Activated CD8-positive, alpha-beta memory T cell treated with anti-CD3 and anti-CD28 coated beads, Interleukin-2, amount 50 U/mL, for 24 hours (primary cell): Measurements from ENCODE around the gene LSAMP.
"Not testable (repeated sequence)": the region's sequence is repeated elsewhere in the genome, so short reads cannot be mapped to it uniquely, and the experiment has no call there.

Experiments
- DNase-seq: peaks from one replicate; pipeline ENCODE4 v3.0.0-alpha.2; 2020; ENCODE audit errors: extremely low read depth

LSAMP gene

GRCh38 chr3:116240261-116240660 lies 205.0 kb downstream of the LSAMP start:
- no peak for DNase-seq

GRCh38 chr3:116238846-116239565 lies 206.3 kb downstream of the LSAMP start:
- no peak for DNase-seq

GRCh38 chr3:116233711-116234357 lies 211.5 kb downstream of the LSAMP start:
- no peak for DNase-seq

GRCh38 chr3:116230431-116231020 lies 214.8 kb downstream of the LSAMP start:
- DNase-seq = no peak

- DNase-seq = no peak
These were observed 219.0 kb downstream of the LSAMP start for GRCh38 chr3:116226266-116226665.

DNA sequence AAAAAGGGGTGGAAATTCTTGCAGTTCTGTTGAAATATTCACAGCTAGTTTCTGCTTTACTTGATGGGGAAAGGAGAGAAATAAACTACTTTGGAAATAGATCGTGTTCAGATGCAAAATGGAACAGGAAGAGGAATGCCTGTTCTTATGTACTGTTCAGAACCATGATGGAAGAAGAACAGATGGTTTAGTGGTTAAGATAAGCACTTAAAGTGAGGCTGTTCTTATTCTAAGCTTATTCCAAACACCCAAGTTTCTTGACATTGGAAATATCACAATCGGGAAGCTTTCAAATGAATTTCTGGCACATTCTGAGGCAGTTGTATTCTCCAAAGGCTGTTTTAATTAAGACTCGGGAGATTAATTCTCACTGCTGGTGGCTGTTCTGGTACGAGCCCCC lies 228.5 kb downstream of the LSAMP start:
- no peak for DNase-seq

- DNase-seq = no peak
These were observed 233.4 kb downstream of the LSAMP start for GRCh38 chr3:116211901-116212300.

DNA sequence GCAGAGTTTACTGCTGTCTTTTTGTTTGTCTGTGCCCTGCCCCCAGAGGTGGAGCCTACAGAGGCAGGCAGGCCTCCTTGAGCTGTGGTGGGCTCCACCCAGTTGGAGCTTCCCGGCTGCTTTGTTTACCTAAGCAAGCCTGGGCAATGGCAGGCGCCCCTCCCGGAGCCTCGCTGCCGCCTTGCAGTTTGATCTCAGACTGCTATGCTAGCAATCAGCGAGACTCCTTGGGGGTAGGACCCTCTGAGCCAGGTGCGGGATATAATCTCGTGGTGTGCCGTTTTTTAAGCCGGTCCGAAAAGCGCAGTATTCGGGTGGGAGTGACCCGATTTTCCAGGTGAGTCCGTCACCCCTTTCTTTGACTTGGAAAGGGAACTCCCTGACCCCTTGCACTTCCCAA lies 236.5 kb downstream of the LSAMP start:
- not testable (repeated sequence) for DNase-seq

GRCh38 chr3:116200956-116201690 lies 244.2 kb downstream of the LSAMP start:
- DNase-seq = no peak

DNA sequence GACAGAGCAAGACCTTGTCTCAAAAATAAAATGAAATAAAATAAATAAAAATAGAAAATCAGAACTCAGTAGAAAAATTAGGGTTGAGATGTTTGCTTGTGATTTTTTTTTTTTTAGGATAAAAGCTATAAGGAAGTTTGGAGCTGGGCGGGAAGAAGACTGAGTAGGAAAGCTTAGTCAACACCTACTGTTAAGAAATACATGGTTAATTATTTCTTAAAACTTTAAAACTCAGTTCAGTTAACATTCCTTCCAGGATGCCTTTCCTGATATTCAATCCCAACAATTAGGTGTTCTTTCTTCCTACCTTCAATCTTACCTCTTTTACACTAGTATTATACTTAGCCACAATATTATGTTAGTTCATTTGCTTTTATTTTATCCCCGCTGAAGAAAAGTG lies 246.2 kb downstream of the LSAMP start:
- DNase-seq = no peak

DNA sequence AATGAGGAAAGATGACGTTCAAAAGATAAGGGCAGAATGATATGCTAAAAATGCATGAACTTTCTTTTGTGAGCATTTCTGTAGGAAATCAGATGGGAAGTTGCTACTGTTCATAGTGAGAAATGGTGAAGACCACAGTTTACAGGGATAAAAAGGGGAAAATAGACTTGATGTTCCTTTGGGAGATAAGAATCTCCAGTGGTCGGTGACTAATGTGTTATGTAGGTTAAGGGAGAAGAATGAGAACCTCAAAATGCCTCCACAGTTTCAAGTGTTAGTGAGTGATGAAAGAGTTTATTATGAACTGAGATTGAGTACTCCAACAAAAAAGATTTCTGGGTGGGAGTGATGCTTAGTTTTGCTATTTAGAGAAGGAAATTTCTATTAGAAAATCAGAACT lies 247.2 kb downstream of the LSAMP start:
- DNase-seq = no peak

- DNase-seq = no peak
These were observed 252.8 kb downstream of the LSAMP start for GRCh38 chr3:116192464-116192863.

- no peak for DNase-seq
These were observed 253.9 kb downstream of the LSAMP start for GRCh38 chr3:116191409-116191808.

GRCh38 chr3:116190095-116190494 lies 255.2 kb downstream of the LSAMP start:
- no peak for DNase-seq

GRCh38 chr3:116188231-116188785 lies 257.0 kb downstream of the LSAMP start:
- no peak for DNase-seq

GRCh38 chr3:116186049-116186448 lies 259.2 kb downstream of the LSAMP start:
- DNase-seq = no peak

GRCh38 chr3:116181159-116181558 lies 264.1 kb downstream of the LSAMP start:
- no peak for DNase-seq

GRCh38 chr3:116179091-116179490 lies 266.2 kb downstream of the LSAMP start:
- no peak for DNase-seq

DNA sequence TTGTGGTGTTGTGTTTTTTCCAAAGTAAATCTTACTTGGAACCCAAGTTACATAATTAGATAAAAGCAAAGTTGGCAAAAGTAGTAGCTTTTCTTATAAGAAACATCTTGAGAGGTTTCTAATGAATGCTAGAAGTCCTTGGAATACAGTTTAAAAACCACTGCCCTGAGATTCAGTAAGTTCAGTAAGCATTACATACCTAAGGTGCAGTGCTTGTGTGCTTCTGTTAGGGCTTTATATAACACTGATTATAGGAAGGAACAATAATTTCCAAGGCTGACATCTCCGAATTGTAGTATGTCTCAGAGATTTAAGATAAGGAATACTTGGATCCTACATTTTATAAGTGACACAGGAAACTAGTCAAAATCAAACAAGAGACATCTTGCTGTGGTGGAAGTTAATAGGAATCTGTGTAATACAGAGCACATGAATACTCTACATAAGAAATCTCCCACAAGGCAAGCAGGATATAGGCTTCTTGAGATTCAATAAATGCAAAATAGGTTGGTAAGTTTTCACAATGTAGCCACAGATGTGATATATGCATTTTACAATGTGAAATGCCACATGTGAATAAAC lies 268.2 kb downstream of the LSAMP start:
- DNase-seq = no peak

- no peak for DNase-seq
These were observed 279.2 kb downstream of the LSAMP start for GRCh38 chr3:116166121-116166520.

DNA sequence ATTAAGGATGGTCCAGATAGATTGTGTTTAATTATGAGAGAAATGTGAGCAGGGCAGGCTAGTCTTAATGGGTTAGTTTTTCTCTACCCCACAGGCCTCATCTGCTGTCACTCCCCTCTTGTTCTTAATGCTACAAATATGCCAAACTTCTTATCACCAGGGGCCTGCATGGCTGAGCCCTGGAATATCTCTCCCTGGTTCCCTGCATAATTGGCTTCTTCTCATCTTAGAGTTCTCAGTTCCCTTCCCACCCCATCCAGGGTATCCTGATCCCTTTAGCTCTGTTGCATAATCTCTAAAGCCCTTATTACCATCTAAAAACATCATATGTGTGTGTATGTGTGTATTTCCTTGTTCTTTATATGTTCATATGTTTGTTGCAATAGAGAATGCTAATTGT lies 279.6 kb downstream of the LSAMP start:
- DNase-seq = no peak

GRCh38 chr3:116165135-116165534 lies 280.2 kb downstream of the LSAMP start:
- no peak for DNase-seq
